Measurements from ENCODE around the gene ADRB1.
A peak's percentile ranks its signal among the peaks of the same experiment; 100 is the strongest.

ADRB1 gene

GRCh38 chr10:114081911-114082583, 38.4 kb downstream of the ADRB1 start:
- H3K9ac ChIP-seq (ENCODE audit: low read depth in 1 of 2, low read length in 2 of 2) = peak overlapping the region in 1 of 2 donors; percentile 26
- no peaks in the 10 kb centered on the region for H3K27me3 ChIP-seq (ENCODE audit: control insufficient read depth in 1 of 2, insufficient read depth in 2 of 2, low read length in 2 of 2)
- H3K27ac ChIP-seq (ENCODE audit: low read depth, low read length) = no peak overlapping the region
- no peaks in the 10 kb centered on the region for H3K9me3 ChIP-seq (ENCODE audit: control insufficient read depth in 1 of 2, low read length in 2 of 2)
- no peaks in the 10 kb centered on the region for H3K36me3 ChIP-seq (ENCODE audit: control insufficient read depth in 1 of 2, insufficient read depth in 2 of 2, low read length in 2 of 2)
- H3K4me3 ChIP-seq (ENCODE audit: low read depth in 1 of 2, low read length in 2 of 2) = peak overlapping the region; percentile 40 to 52
- H3K4me1 ChIP-seq (ENCODE audit: control insufficient read depth in 1 of 2, insufficient read depth in 2 of 2, low read length in 2 of 2) = peaks cover 0 to 31% of the 10 kb centered on the region in 2 donors

- no peaks in the 10 kb centered on the region for H3K9me3 ChIP-seq (ENCODE audit: control insufficient read depth in 1 of 2, low read length in 2 of 2)
- peak overlapping the region; percentile 40 to 52 for H3K4me3 ChIP-seq (ENCODE audit: low read depth in 1 of 2, low read length in 2 of 2)
- H3K36me3 ChIP-seq (ENCODE audit: control insufficient read depth in 1 of 2, insufficient read depth in 2 of 2, low read length in 2 of 2) = no peaks in the 10 kb centered on the region
- H3K27me3 ChIP-seq (ENCODE audit: control insufficient read depth in 1 of 2, insufficient read depth in 2 of 2, low read length in 2 of 2) = no peaks in the 10 kb centered on the region
- peaks cover 0 to 31% of the 10 kb centered on the region in 2 donors for H3K4me1 ChIP-seq (ENCODE audit: control insufficient read depth in 1 of 2, insufficient read depth in 2 of 2, low read length in 2 of 2)
- H3K27ac ChIP-seq (ENCODE audit: low read depth, low read length) = no peak overlapping the region
- H3K9ac ChIP-seq (ENCODE audit: low read depth in 1 of 2, low read length in 2 of 2) = no peak overlapping the region
Observed at GRCh38 chr10:114083040-114083439, 39.4 kb downstream of the ADRB1 start.

GRCh38 chr10:114084215-114084614, 40.5 kb downstream of the ADRB1 start:
- no peak overlapping the region for H3K9ac ChIP-seq (ENCODE audit: low read depth in 1 of 2, low read length in 2 of 2)
- peaks cover 0 to 30% of the 10 kb centered on the region in 2 donors for H3K4me1 ChIP-seq (ENCODE audit: control insufficient read depth in 1 of 2, insufficient read depth in 2 of 2, low read length in 2 of 2)
- no peaks in the 10 kb centered on the region for H3K27me3 ChIP-seq (ENCODE audit: control insufficient read depth in 1 of 2, insufficient read depth in 2 of 2, low read length in 2 of 2)
- no peaks in the 10 kb centered on the region for H3K9me3 ChIP-seq (ENCODE audit: control insufficient read depth in 1 of 2, low read length in 2 of 2)
- H3K36me3 ChIP-seq (ENCODE audit: control insufficient read depth in 1 of 2, insufficient read depth in 2 of 2, low read length in 2 of 2) = no peaks in the 10 kb centered on the region
- H3K27ac ChIP-seq (ENCODE audit: low read depth, low read length) = no peak overlapping the region
- no peak overlapping the region for H3K4me3 ChIP-seq (ENCODE audit: low read depth in 1 of 2, low read length in 2 of 2)

GRCh38 chr10:114087255-114087654, 43.6 kb downstream of the ADRB1 start:
- no peaks in the 10 kb centered on the region for H3K36me3 ChIP-seq (ENCODE audit: control insufficient read depth in 1 of 2, insufficient read depth in 2 of 2, low read length in 2 of 2)
- H3K4me1 ChIP-seq (ENCODE audit: control insufficient read depth in 1 of 2, insufficient read depth in 2 of 2, low read length in 2 of 2) = peaks cover 0 to 11% of the 10 kb centered on the region in 2 donors
- H3K9ac ChIP-seq (ENCODE audit: low read depth in 1 of 2, low read length in 2 of 2) = no peak overlapping the region
- H3K4me3 ChIP-seq (ENCODE audit: low read depth in 1 of 2, low read length in 2 of 2) = no peak overlapping the region
- no peaks in the 10 kb centered on the region for H3K27me3 ChIP-seq (ENCODE audit: control insufficient read depth in 1 of 2, insufficient read depth in 2 of 2, low read length in 2 of 2)
- H3K9me3 ChIP-seq (ENCODE audit: control insufficient read depth in 1 of 2, low read length in 2 of 2) = no peaks in the 10 kb centered on the region
- no peak overlapping the region for H3K27ac ChIP-seq (ENCODE audit: low read depth, low read length)

- Histone ChIP-seq H3K27me3 (ENCODE audit: control insufficient read depth in 1 of 2, insufficient read depth in 2 of 2, low read length in 2 of 2) (no peaks in the 10 kb centered on the region), H3K4me1 (ENCODE audit: control insufficient read depth in 1 of 2, insufficient read depth in 2 of 2, low read length in 2 of 2) (peaks cover 0 to 7% of the 10 kb centered on the region in 2 donors)
Observed at GRCh38 chr10:114087655-114088054, 44.0 kb downstream of the ADRB1 start.

GRCh38 chr10:114094795-114095194, 51.1 kb downstream of the ADRB1 start:
- H3K36me3 ChIP-seq (ENCODE audit: control insufficient read depth in 1 of 2, insufficient read depth in 2 of 2, low read length in 2 of 2) = no peaks in the 10 kb centered on the region
- H3K27ac ChIP-seq (ENCODE audit: low read depth, low read length) = no peak overlapping the region
- H3K9ac ChIP-seq (ENCODE audit: low read depth in 1 of 2, low read length in 2 of 2) = no peak overlapping the region
- peaks cover under 1 to 8% of the 10 kb centered on the region in 2 donors for H3K4me1 ChIP-seq (ENCODE audit: control insufficient read depth in 1 of 2, insufficient read depth in 2 of 2, low read length in 2 of 2)
- no peaks in the 10 kb centered on the region for H3K27me3 ChIP-seq (ENCODE audit: control insufficient read depth in 1 of 2, insufficient read depth in 2 of 2, low read length in 2 of 2)
- no peaks in the 10 kb centered on the region for H3K9me3 ChIP-seq (ENCODE audit: control insufficient read depth in 1 of 2, low read length in 2 of 2)
- H3K4me3 ChIP-seq (ENCODE audit: low read depth in 1 of 2, low read length in 2 of 2) = no peak overlapping the region

More at GRCh38 chr10:114087655-114088054, 44.0 kb downstream of the ADRB1 start:
- Histone ChIP-seq H3K9ac (ENCODE audit: low read depth in 1 of 2, low read length in 2 of 2) (no peak overlapping the region), H3K27ac (ENCODE audit: low read depth, low read length) (no peak overlapping the region), H3K9me3 (ENCODE audit: control insufficient read depth in 1 of 2, low read length in 2 of 2) (no peaks in the 10 kb centered on the region), H3K4me3 (ENCODE audit: low read depth in 1 of 2, low read length in 2 of 2) (no peak overlapping the region), H3K36me3 (ENCODE audit: control insufficient read depth in 1 of 2, insufficient read depth in 2 of 2, low read length in 2 of 2) (no peaks in the 10 kb centered on the region)

- no peak overlapping the region for H3K9ac ChIP-seq (ENCODE audit: low read depth in 1 of 2, low read length in 2 of 2)
- no peaks in the 10 kb centered on the region for H3K27me3 ChIP-seq (ENCODE audit: control insufficient read depth in 1 of 2, insufficient read depth in 2 of 2, low read length in 2 of 2)
- H3K9me3 ChIP-seq (ENCODE audit: control insufficient read depth in 1 of 2, low read length in 2 of 2) = no peaks in the 10 kb centered on the region
- H3K27ac ChIP-seq (ENCODE audit: low read depth, low read length) = no peak overlapping the region
- peaks cover 10 to 14% of the 10 kb centered on the region in 2 donors for H3K4me1 ChIP-seq (ENCODE audit: control insufficient read depth in 1 of 2, insufficient read depth in 2 of 2, low read length in 2 of 2)
- H3K36me3 ChIP-seq (ENCODE audit: control insufficient read depth in 1 of 2, insufficient read depth in 2 of 2, low read length in 2 of 2) = no peaks in the 10 kb centered on the region
- no peak overlapping the region for H3K4me3 ChIP-seq (ENCODE audit: low read depth in 1 of 2, low read length in 2 of 2)
Observed at GRCh38 chr10:114095559-114096337, 52.1 kb downstream of the ADRB1 start.

All from duodenal mucosa (tissue), 2 donors.